Esophagus squamous epithelium (tissue), 5 donors: ENCODE measurements around the gene UBE2V1. TPM values are rescaled to one million over a fixed set of nuclear protein-coding genes. Genes with fewer than 3 reads are reported as not detected.
A peak's percentile ranks its signal among the peaks of the same experiment; 100 is the strongest.
"Not testable (repeated sequence)": the region's sequence is repeated elsewhere in the genome, so short reads cannot be mapped to it uniquely, and the experiment has no call there.

Experiments used
- DNase-seq: peaks from one replicate; lab custom pipeline; 2025; lab: John Stamatoyannopoulos, UW
- H3K27ac ChIP-seq, 4 donors: fragments of 200-600 bp; sonication (generic); one replicate each; pipeline ENCODE4 v1.5.1; 2016 to 2019; ENCODE audit warnings: mild to moderate bottlenecking in 1 of 4
- H3K27me3 ChIP-seq, 4 donors: fragments of 200-600 bp; sonication (generic); 1 replicate in 3 of 4; 2 replicates in 1 of 4; pipeline versions ENCODE4 v1.5.1 to v1.6.0; 2017 to 2021; ENCODE audit warnings: antibody characterized with exemption in 1 of 4
- H3K36me3 ChIP-seq, 3 donors: fragments of 200-600 bp; sonication (generic); one replicate each; pipeline ENCODE4 v1.5.1; 2016 to 2019
- H3K4me1 ChIP-seq, 3 donors: fragments of 200-600 bp; sonication (generic); one replicate each; pipeline ENCODE4 v1.5.1; 2017 to 2019
- H3K4me3 ChIP-seq, 4 donors: fragments of 200-600 bp; sonication (generic); 1 replicate in 3 of 4; 2 replicates in 1 of 4; pipeline ENCODE4 v1.5.1; 2016 to 2019; ENCODE audit warnings: mild to moderate bottlenecking in 2 of 4, moderate library complexity in 1 of 4
- H3K9me3 ChIP-seq, 3 donors: fragments of 200-600 bp; sonication (generic); one replicate each; pipeline ENCODE4 v1.5.1; 2016 to 2019
- POLR2A ChIP-seq, 4 donors: fragments of 450-650 bp; IDR thresholded peaks; one replicate each; pipeline ENCODE4 v1.6.1; 2017; ENCODE audit warnings: antibody characterized with exemption in 4 of 4, mild to moderate bottlenecking in 4 of 4, moderate library complexity in 3 of 4
- WGBS, 2 donors: methylation state at CpG; one replicate each; pipeline ENCODE4 v1.1.5; 2018; 5-methylcytosine and 5-hydroxymethylcytosine counted together
- intact Hi-C: fragments of 100-400 bp; cut with DNase I; formaldehyde crosslinking; loops from one replicate; pipeline ENCODE4 v1.15.0; 2022
- total RNA-seq, 4 donors: library from RNA; depleted of rRNA; stranded (reverse); fragments of >200 nt; gene quantifications; one replicate each; pipeline ENCODE4 v1.1.0, GENCODE V29; 2016
- TF ChIP-seq, protein P1 (sequence below), 6 experiments: fragments of 450-650 bp in 4 of 6; fragments of 200-600 bp in 2 of 6; sonication (generic) in 2 of 6; IDR thresholded peaks; one replicate each; pipeline ENCODE4 v1.5.1; 2016 to 2019; ENCODE audit warnings: antibody characterized with exemption in 6 of 6, mild to moderate bottlenecking in 4 of 6, moderate library complexity in 4 of 6
- donor health status: DM: yes; HTN: yes; CAD: no.

Gene UBE2V1
- total RNA-seq, 4 donors from 2014 or later = 44.4 to 80.7 (median 63.4) TPM

GRCh38 chr20:50141018-50141675, 28.2 kb upstream of the UBE2V1 start:
- Histone ChIP-seq H3K36me3 (peaks cover 0 to 59% (median 21%) of the 10 kb centered on the region in 3 donors), H3K4me1 (peaks cover 77 to 98% (median 83%) of the 10 kb centered on the region in 3 donors), H3K4me3 (no peak overlapping the region), H3K27ac (peak overlapping the region; percentile 74 to 99 (median 98)), H3K9me3 (no peaks in the 10 kb centered on the region), H3K27me3 (no peaks in the 10 kb centered on the region)
- WGBS, 2 donors = 51 to 67% methylated on average over 5 of the region's 6 CpGs
- TF ChIP-seq POLR2A (IDR thresholded peaks at IDR 0.05) = no peak
- TF ChIP-seq, protein P1, sequence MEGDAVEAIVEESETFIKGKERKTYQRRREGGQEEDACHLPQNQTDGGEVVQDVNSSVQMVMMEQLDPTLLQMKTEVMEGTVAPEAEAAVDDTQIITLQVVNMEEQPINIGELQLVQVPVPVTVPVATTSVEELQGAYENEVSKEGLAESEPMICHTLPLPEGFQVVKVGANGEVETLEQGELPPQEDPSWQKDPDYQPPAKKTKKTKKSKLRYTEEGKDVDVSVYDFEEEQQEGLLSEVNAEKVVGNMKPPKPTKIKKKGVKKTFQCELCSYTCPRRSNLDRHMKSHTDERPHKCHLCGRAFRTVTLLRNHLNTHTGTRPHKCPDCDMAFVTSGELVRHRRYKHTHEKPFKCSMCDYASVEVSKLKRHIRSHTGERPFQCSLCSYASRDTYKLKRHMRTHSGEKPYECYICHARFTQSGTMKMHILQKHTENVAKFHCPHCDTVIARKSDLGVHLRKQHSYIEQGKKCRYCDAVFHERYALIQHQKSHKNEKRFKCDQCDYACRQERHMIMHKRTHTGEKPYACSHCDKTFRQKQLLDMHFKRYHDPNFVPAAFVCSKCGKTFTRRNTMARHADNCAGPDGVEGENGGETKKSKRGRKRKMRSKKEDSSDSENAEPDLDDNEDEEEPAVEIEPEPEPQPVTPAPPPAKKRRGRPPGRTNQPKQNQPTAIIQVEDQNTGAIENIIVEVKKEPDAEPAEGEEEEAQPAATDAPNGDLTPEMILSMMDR (IDR thresholded peaks at IDR 0.05) = no peak
- intact Hi-C loops = no loop called here
- DNase-seq = no peak

DNA sequence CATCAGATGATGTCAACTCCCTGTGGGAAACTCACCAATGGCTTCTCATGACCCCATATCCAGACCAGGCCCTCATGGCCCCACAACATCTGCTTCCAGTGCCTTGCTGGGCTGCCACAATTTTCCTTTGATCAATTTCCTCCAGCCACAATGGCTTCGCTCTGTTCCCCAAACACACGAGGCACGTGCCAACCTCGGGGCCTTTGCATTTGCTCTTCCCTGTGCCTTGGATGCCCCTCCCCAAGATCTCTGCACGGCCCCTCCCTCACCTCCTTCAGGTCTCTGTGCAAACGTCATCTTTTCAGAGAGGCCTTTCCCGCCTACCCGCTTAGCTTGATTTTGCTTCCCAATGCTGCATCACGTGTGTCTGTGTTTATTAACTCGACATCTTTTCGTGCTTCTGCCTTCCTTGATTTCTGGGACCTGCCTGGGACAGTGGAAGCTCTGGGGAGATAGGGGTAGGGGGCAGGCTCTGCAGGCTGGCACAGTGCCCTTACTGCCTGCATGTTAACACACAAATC, 27.4 kb upstream of the UBE2V1 start:
- no peak for DNase-seq
- Histone ChIP-seq H3K4me3 (no peak overlapping the region), H3K9me3 (no peaks in the 10 kb centered on the region), H3K36me3 (peaks cover 0 to 67% (median 21%) of the 10 kb centered on the region in 3 donors), H3K4me1 (peaks cover 69 to 97% (median 76%) of the 10 kb centered on the region in 3 donors), H3K27ac (peak overlapping the region; percentile 74 to 99 (median 98)), H3K27me3 (no peaks in the 10 kb centered on the region)
- intact Hi-C loops = no loop called here
- 54% methylated on average over 8 to 11 of the region's 11 CpGs for WGBS, 2 donors
- TF ChIP-seq POLR2A (IDR thresholded peaks at IDR 0.05) = no peak
- TF ChIP-seq, protein P1 (IDR thresholded peaks at IDR 0.05) = no peak

GRCh38 chr20:50138479-50139393, 25.8 kb upstream of the UBE2V1 start:
- Histone ChIP-seq H3K4me3 (no peak overlapping the region), H3K27me3 (no peaks in the 10 kb centered on the region), H3K36me3 (peaks cover 6 to 83% (median 26%) of the 10 kb centered on the region in 3 donors), H3K9me3 (no peaks in the 10 kb centered on the region), H3K27ac (peak overlapping the region; percentile 53 to 99 (median 86)), H3K4me1 (peaks cover 55 to 90% (median 59%) of the 10 kb centered on the region in 3 donors)
- no peak for DNase-seq
- intact Hi-C loops = no loop called here
- TF ChIP-seq, protein P1 (IDR thresholded peaks at IDR 0.05) = peak in 1 of 6 experiments; percentile 4
- no peak for TF ChIP-seq POLR2A (IDR thresholded peaks at IDR 0.05)
- WGBS, 2 donors = 43 to 69% methylated on average over 11 of the region's 29 CpGs

GRCh38 chr20:50138120-50138478, 25.1 kb upstream of the UBE2V1 start:
- H3K4me3 ChIP-seq = no peak overlapping the region

DNA sequence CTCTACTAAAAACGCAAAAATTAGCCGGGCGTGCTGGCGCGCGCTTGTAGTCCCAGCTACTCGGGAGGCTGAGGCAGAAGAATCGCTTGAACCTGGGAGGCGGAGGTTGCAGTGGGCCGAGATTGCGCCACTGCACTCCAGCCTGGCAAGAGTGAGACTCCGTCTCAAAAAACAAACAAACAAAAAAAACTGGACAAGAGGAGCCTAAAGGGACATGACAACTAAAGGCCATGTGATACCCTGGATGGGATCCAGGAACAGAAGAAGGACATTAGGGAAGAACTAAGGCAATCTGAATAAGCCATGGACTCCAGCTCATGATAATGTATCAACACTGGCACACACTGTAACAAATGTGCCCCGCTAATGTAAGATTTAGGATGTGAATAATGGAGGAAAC, 24.8 kb upstream of the UBE2V1 start:
- H3K9me3 ChIP-seq, H3K27me3 ChIP-seq, DNase-seq, intact Hi-C loops, H3K4me3 ChIP-seq: not testable (repeated sequence)
- Histone ChIP-seq H3K36me3 (peaks cover 6 to 85% (median 23%) of the 10 kb centered on the region in 3 donors), H3K27ac (peak overlapping the region; percentile 56 to 99 (median 86)), H3K4me1 (peaks cover 49 to 90% (median 51%) of the 10 kb centered on the region in 3 donors)
- whole genome bisulfite sequencing, 2 donors = 53 to 70% methylated on average over 4 to 13 of the region's 13 CpGs

More at GRCh38 chr20:50138120-50138478, 25.1 kb upstream of the UBE2V1 start:
- Histone ChIP-seq H3K36me3 (peaks cover 6 to 85% (median 27%) of the 10 kb centered on the region in 3 donors), H3K27ac (peak overlapping the region; percentile 53 to 99 (median 86)), H3K4me1 (peaks cover 53 to 90% (median 55%) of the 10 kb centered on the region in 3 donors), H3K27me3 (no peaks in the 10 kb centered on the region), H3K9me3 (no peaks in the 10 kb centered on the region)
- intact Hi-C loops = no loop called here
- no peak for TF ChIP-seq POLR2A (IDR thresholded peaks at IDR 0.05)
- TF ChIP-seq, protein P1 (IDR thresholded peaks at IDR 0.05) = no peak
- 58 to 67% methylated on average over 3 to 5 of the region's 5 CpGs for WGBS, 2 donors
- DNase-seq = no peak
